SK-N-DZ (cell line): ENCODE data around the gene CEP290.
"Not testable (repeated sequence)": the region's sequence is repeated elsewhere in the genome, so short reads cannot be mapped to it uniquely, and the experiment has no call there.

Experiments used
- DNase-seq: peaks from one replicate; pipeline ENCODE4 v3.0.0-alpha.2; 2015; ENCODE audit warnings: low spot score

Gene CEP290

GRCh38 chr12:88142610-88142991, 713 bp upstream of the CEP290 start:
- DNase-seq, result no peak

GRCh38 chr12:88141425-88141773, 489 bp downstream of the CEP290 start:
- no peak for DNase-seq

GRCh38 chr12:88139711-88140110, 2.2 kb downstream of the CEP290 start:
- not testable (repeated sequence) for DNase-seq

- not testable (repeated sequence) for DNase-seq
Observed at GRCh38 chr12:88133181-88133580, 8.7 kb downstream of the CEP290 start.

- DNase-seq, result no peak
Observed at GRCh38 chr12:88132392-88132791, 9.5 kb downstream of the CEP290 start.

- no peak for DNase-seq
Observed at GRCh38 chr12:88127855-88128254, 14.0 kb downstream of the CEP290 start.

DNA sequence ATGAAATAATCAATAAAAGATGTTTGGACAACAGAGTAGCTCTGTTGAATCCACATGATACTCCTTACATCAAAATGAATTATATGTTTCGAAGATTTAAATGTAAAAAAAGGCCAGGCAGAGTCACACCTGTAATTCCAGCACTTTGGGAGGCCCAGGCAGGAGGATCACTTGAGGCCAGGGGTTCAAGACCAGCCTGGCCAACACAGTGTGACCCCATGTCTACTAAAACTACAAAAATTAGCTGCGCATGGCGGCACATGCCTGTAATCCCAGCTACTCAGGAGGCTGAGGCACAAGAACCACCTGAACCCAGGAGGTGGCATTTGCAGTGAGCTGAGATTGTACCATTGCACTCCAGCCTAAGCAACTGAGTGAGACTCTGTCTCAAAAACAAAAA, 14.8 kb downstream of the CEP290 start:
- DNase-seq, result no peak

- no peak for DNase-seq
Observed at GRCh38 chr12:88122666-88123065, 19.2 kb downstream of the CEP290 start.

DNA sequence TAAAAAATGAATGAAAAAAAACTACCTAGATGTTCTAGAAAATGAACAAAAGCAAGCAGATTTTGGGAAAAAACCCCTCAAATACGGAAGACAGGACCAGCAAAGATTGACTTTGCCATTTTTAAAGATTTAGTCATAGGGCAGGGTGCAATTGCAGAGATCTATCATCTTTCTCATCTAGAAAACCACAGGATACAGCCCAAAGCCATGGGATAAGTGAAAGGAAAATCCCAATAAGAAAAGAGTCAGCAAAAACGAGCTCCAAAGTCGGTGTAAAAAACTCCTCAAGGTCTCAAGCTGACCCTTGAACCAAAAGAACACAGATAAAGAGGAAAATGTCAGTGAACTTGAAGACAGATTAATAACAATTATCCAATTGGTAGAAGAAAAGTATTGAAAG, 28.0 kb downstream of the CEP290 start:
- DNase-seq, result no peak

DNA sequence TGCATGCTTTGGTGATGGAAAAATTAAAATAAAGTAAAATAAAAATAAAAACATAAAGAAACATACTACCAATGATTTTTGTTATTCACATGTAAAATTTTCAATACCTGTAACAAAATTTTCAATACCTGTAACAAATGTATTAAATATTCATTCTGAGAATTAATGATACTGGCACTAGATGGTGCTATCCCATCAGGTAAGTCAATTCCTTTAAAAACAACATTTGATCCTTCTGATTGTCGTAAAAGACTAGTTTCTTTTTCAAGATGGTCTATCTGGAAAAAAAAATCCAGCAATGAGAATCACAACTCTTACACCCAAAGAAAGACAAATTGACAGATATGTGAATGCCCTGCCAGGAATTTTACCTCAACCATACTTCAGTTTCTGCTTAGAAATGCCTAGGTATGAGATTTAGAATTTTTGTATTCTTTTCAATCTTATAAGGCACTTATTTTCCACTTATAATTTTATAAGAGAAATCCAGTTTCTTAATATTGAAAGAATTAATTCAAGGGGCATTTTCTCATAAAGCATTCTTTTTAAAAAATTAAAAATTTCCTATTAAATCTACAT, 30.7 kb downstream of the CEP290 start:
- peak; percentile 20 for DNase-seq

DNA sequence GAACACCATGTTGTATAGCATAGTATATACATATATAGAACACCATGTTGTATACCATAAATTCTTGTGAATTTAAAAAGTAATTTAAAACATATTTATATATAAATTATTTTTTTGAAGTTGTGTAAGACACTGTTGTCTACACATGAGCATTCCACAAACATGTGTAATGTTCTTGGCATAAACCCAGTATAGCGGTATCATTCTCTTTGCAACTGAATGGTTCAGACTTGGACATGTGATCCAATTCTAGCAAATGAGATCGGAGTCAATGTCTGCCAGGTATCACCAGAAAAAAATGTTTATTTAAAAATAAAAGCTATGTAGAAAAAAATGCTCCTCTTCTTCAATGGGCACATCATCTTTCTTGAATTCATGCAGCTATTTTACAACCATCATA, 33.9 kb downstream of the CEP290 start:
- no peak for DNase-seq

- DNase-seq, result no peak
Observed at GRCh38 chr12:88093573-88093972, 48.3 kb downstream of the CEP290 start.

GRCh38 chr12:88092771-88093170, 49.1 kb downstream of the CEP290 start:
- DNase-seq, result no peak

DNA sequence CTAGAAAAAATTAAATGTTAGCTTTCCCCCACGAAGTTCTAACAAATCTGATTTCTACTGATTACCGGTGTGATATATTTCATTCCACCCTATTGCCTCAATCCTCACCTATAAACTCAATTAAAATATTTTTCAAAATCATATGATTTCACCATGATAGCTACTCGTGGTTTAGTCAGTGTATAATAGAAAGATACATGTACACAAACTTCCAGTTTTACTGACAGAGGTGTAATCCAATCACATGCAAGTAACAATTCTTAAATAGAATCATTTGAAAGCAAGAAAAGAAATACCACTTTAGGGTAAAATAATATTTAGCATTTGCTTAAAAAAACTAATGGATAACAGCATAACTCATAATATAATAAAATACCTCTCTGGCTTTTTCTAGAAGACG, 57.7 kb downstream of the CEP290 start:
- no peak for DNase-seq

DNA sequence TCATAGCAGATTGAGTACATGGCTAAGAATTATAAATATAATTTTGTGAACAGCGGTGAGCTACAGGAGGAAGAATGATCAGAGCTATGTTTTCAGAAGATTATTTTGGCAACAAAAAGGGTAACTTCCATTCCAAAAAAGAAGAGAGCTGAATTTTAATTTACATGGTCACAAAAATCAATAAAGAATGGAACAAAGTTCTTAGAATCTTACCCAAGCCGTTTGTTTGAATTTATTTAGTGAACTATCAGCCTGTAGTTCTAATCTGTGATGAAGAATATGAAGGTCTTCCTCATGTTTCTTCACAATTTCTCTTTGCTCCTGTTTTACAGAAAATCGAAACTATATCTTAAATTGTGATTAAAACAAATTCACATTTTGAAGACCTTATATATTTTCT, 58.3 kb downstream of the CEP290 start:
- no peak for DNase-seq

DNA sequence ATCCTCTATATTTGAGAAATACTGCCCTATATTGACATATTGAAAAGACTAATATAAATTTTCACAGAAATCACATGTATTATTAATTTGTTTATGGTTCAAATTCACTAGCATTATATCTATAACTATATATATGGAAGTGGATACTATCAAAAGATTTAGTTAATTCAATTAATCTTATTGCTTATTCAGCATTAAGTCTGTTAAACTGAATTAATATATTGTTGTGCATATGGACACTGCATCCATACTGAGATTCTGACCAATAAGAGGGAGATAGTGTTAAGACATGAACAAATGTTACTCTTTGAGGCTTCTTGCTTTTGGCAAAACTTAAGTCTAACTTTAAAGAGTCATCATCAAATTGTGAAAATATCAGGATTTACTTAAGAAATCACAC, 60.6 kb downstream of the CEP290 start:
- no peak for DNase-seq

DNA sequence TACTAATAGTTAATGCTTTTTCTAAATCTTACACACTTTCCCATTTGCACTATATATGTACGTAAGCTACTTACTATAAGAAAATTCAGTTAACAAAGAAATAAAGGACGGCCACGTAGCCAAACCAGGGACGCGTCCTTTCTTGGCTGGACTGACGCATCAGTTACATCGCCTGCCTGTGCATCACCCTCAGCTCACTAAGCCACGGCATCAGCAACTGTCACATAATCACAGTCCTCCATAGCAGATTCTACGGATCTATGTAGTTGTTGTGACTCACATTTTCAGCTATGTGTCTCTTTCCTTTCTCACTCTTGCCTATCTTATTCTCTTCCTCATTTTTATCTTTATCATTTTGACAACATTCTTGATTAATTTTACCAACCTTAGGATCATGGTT, 74.6 kb downstream of the CEP290 start:
- DNase-seq, result no peak

DNA sequence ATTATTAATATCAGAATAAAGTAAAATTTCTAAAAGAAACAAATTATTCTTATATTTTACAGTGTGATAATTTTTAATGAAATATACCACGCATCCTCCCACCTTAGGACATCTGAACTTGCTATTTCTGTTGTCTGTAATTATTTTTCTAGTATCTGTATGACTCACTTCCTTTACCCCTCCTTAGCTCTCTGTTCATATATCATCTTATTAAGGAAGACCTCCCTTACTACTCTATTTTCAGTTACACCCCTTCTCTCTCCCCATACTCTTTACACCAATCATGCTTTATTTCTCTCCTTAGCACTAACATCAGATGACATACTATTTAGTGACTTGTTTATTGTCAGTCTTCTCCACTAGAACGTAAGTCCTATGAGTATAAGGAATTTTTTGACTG, 78.5 kb downstream of the CEP290 start:
- DNase-seq, result no peak

GRCh38 chr12:88062474-88062873, 79.4 kb downstream of the CEP290 start:
- DNase-seq, result no peak

GRCh38 chr12:88058719-88059077, 83.2 kb downstream of the CEP290 start:
- DNase-seq, result no peak

DNA sequence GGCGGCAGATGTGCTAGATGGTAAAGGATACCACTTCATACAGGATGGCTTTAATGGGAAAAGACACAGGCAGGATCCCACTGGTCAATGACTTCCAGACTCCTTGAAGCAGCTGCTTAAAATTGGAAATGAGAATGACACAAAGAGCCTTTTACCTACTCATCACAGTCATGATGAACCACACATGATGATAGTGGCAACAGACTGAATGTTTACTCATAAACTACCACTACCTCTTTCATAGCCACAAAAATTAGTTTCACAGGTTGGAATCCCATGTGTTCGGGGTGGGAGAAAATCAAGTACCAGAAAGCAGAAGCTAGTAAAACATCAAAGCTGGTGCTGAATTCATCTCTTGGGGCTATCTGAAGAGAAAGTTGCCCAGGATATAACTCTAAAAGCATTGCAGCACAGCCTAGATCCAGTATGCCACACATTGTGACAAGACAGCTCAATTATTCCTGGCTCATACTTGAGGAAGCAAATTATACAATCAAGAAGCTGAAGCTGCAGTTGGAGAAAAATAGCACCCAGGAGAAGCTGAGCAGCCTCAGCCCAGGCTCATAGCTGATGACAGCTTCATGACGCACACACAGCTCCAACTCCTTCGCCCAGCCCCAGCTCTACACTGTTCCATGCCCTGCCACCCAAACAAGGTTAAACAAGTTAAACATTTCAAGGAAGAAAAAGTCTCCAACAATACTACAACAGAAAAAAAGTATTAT, 83.7 kb downstream of the CEP290 start:
- DNase-seq, result no peak

DNA sequence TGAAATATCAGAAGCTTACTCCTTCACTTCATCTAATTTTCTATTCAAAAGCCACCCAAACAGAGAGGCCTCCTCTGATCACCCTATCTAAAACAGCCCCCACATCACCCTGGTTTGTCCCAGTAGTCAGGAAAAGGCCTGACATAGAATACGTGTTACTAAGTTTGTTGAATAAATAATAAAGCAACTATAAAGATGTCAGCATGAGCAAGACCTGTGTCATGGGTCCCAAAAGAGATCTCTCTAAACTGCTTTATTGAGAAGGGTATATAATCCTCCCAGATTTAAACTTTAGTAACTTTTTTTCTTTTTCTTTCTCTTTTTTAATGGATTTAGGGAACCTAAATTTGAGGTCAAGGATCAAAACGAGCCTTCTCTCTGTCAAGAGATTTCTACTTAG, 85.3 kb downstream of the CEP290 start:
- DNase-seq, result no peak

DNA sequence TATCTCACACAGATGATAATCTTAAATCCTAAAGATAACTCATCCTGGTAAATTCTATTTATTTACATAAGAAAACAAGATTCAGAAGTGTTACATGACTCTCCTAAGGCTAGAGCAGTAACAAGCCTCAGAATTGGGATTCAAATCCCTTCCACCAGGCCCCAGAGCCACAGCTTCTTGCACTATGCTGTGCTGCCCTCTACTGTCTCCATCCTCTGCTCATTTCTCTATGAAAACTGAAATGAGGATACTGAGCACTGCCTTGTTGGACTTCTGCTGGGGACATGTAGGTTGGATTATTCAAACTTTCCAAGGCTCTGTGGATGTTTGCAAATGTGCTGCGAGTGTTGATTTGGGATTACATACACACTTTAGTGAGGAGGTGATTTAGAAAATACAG, 89.2 kb downstream of the CEP290 start:
- DNase-seq, result peak; percentile 17

GRCh38 chr12:88044035-88044434, 97.9 kb downstream of the CEP290 start:
- no peak for DNase-seq
